Neural cell (in vitro differentiated cells): ENCODE results near the gene RUNDC3A. TPM values are rescaled to one million over a fixed set of nuclear protein-coding genes. Genes with fewer than 3 reads are reported as not detected.

Experiments
- H2AFZ ChIP-seq: fragments of 200-600, 300-800 bp; sonication (generic), shearing (Covaris generic); 2 replicates; pipeline ENCODE4 v1.6.0; 2014; ENCODE audit warnings: low read depth, mild to moderate bottlenecking, antibody characterized with exemption, low read length, moderate library complexity
- H3F3A ChIP-seq: fragments of 200-600 bp; shearing (Covaris generic); 2 replicates; pipeline ENCODE4 v1.6.1; 2016; ENCODE audit warnings: mild to moderate bottlenecking, moderate library complexity, mixed read lengths, antibody characterized with exemption, low read length; ENCODE audit not compliant: insufficient read depth, poor library complexity, severe bottlenecking
- H3K27ac ChIP-seq: fragments of 200-600, 300-800 bp; sonication (generic), shearing (Covaris generic); 2 replicates; pipeline ENCODE4 v1.5.1; 2014; ENCODE audit warnings: mild to moderate bottlenecking, low read length, moderate library complexity
- H3K27me3 ChIP-seq: fragments of 300-800, 200-600 bp; sonication (generic), shearing (Covaris generic); 2 replicates; pipeline ENCODE4 v1.6.0; 2014; ENCODE audit warnings: mild to moderate bottlenecking, low read depth, low read length, moderate library complexity; ENCODE audit not compliant: insufficient read depth
- H3K36me3 ChIP-seq: fragments of 300-800, 200-600 bp; sonication (generic), shearing (Covaris generic); 2 replicates; pipeline ENCODE4 v1.5.1; 2014; ENCODE audit warnings: mild to moderate bottlenecking, antibody characterized with exemption, low read length, moderate library complexity; ENCODE audit not compliant: insufficient read depth
- H3K4me2 ChIP-seq: fragments of 300-800, 200-600 bp; sonication (generic), shearing (Covaris generic); 2 replicates; pipeline ENCODE4 v1.6.0; 2014; ENCODE audit warnings: mild to moderate bottlenecking, low read length
- H3K4me3 ChIP-seq: fragments of 300-800, 200-600 bp; sonication (generic), shearing (Covaris generic); 2 replicates; pipeline ENCODE4 v1.5.1; 2014; ENCODE audit warnings: mild to moderate bottlenecking, low read length, moderate library complexity
- H3K79me2 ChIP-seq: fragments of 200-600 bp; shearing (Covaris generic); replicated peaks from 2 replicates; pipeline ENCODE4 v1.6.0; 2014; ENCODE audit warnings: mild to moderate bottlenecking, low read length, moderate library complexity; ENCODE audit not compliant: insufficient read depth
- H3K9ac ChIP-seq: fragments of 300-800, 200-600 bp; sonication (generic), shearing (Covaris generic); 2 replicates; pipeline ENCODE4 v1.6.1; 2016; ENCODE audit warnings: mild to moderate bottlenecking, low read length, mixed read lengths
- H3K9me2 ChIP-seq: fragments of 200-600 bp; shearing (Covaris generic); 2 replicates; pipeline ENCODE4 v1.6.1; 2016; ENCODE audit warnings: mild to moderate bottlenecking, low read length, mixed read lengths; ENCODE audit not compliant: insufficient read depth
- H3K9me3 ChIP-seq: fragments of 200-600, 300-800 bp; sonication (generic), shearing (Covaris generic); 2 replicates; pipeline ENCODE4 v1.6.1; 2016; ENCODE audit warnings: mild to moderate bottlenecking, mixed run types, low read length, moderate library complexity, mixed read lengths
- H4K20me1 ChIP-seq: fragments of 200-600 bp; shearing (Covaris generic); 2 replicates; pipeline ENCODE4 v1.6.1; 2016; ENCODE audit warnings: mild to moderate bottlenecking, mixed run types; ENCODE audit not compliant: insufficient read depth
- EP300 ChIP-seq: fragments of 450-650 bp; conservative IDR thresholded peaks from 2 replicates; pipeline ENCODE4 v1.6.1; 2014; ENCODE audit warnings: antibody characterized with exemption, mild to moderate bottlenecking, moderate library complexity; ENCODE audit not compliant: poor library complexity, severe bottlenecking
- EZH2 ChIP-seq: fragments of 200-600, 300-800 bp; shearing (Covaris generic), sonication (generic); IDR thresholded peaks from 2 replicates; pipeline ENCODE4 v1.6.1; 2014; ENCODE audit warnings: antibody characterized with exemption, low read length, borderline replicate concordance, mild to moderate bottlenecking; ENCODE audit not compliant: insufficient read depth, poor library complexity, severe bottlenecking
- MXI1 ChIP-seq: fragments of 450-650 bp; conservative IDR thresholded peaks from 2 replicates; pipeline ENCODE4 v1.6.1; 2014; ENCODE audit warnings: antibody characterized with exemption, mild to moderate bottlenecking; ENCODE audit not compliant: poor library complexity, severe bottlenecking
- POLR2AphosphoS5 ChIP-seq: IDR thresholded peaks from 2 replicates; pipeline ENCODE4 v1.6.1; 2012
- RAD21 ChIP-seq: fragments of 450-650 bp; conservative IDR thresholded peaks from 2 replicates; pipeline ENCODE4 v1.6.1; 2014; ENCODE audit warnings: antibody characterized with exemption, mild to moderate bottlenecking, moderate library complexity
- SMC3 ChIP-seq: fragments of 450-650 bp; conservative IDR thresholded peaks from 2 replicates; pipeline ENCODE4 v1.6.1; 2014; ENCODE audit warnings: antibody characterized with exemption, mild to moderate bottlenecking, moderate library complexity; ENCODE audit not compliant: poor library complexity
- TAF1 ChIP-seq: IDR thresholded peaks from 2 replicates; pipeline ENCODE4 v1.6.1; 2012; ENCODE audit warnings: low read depth
- polyA minus RNA-seq: library from RNA; depleted of rRNA, polyadenylated mRNA; stranded (reverse); fragments of >200 nt; gene quantifications from 2 replicates; pipeline ENCODE4 v1.2.3, GENCODE V29; 2014
- polyA plus RNA-seq: library from polyadenylated mRNA; depleted of rRNA; stranded (reverse); fragments of >200 nt; gene quantifications from 2 replicates; pipeline ENCODE4 v1.2.3, GENCODE V29; 2014
- TF ChIP-seq, protein P1 (sequence below): fragments of 450-650 bp; IDR thresholded peaks from 2 replicates; pipeline ENCODE4 v1.5.1; 2014; ENCODE audit warnings: antibody characterized with exemption, mild to moderate bottlenecking, moderate library complexity; ENCODE audit not compliant: poor library complexity, severe bottlenecking
- TF ChIP-seq, protein P2 (sequence below): IDR thresholded peaks from 2 replicates; pipeline ENCODE4 v1.6.1; 2012; ENCODE audit warnings: borderline replicate concordance

RUNDC3A gene
- polyA plus RNA-seq, result 279 and 326 TPM in 2 replicates
- 130 and 135 TPM in 2 replicates for polyA minus RNA-seq

DNA sequence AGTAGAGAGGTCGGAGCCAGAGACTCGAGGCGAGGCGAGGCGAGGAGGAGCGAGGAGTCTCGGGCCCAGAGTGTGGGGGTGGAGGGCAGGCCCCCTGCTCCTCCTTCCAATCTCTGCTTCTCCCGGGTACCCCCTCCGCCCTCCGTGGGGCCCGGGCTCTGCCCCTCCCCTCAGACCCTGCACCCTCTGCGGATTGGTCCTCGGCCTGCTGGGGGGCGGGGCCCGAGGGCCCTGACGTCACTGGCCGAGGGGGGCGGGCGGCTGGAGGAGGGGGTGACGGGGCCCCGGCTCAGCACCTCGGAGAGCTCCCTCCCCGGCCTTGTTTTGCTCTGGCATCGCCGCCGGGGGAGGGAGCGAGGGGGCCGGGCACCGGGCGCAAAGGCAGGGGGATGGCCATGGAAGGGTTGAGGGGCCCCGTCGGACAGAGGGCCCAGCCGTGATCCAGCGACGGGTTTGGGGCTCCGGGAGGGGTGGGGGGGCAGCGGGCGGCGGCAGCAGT is at the start of gene RUNDC3A:
Gene RUNDC3A (plus strand): TSS at position 282 of the 499 bp plus-strand sequence. CDS start 232 bp downstream, outside the sequence.
- TF ChIP-seq POLR2AphosphoS5, result peak; percentile 87
- TF ChIP-seq, protein P1, sequence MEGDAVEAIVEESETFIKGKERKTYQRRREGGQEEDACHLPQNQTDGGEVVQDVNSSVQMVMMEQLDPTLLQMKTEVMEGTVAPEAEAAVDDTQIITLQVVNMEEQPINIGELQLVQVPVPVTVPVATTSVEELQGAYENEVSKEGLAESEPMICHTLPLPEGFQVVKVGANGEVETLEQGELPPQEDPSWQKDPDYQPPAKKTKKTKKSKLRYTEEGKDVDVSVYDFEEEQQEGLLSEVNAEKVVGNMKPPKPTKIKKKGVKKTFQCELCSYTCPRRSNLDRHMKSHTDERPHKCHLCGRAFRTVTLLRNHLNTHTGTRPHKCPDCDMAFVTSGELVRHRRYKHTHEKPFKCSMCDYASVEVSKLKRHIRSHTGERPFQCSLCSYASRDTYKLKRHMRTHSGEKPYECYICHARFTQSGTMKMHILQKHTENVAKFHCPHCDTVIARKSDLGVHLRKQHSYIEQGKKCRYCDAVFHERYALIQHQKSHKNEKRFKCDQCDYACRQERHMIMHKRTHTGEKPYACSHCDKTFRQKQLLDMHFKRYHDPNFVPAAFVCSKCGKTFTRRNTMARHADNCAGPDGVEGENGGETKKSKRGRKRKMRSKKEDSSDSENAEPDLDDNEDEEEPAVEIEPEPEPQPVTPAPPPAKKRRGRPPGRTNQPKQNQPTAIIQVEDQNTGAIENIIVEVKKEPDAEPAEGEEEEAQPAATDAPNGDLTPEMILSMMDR, result no peak
- TF ChIP-seq, protein P2, sequence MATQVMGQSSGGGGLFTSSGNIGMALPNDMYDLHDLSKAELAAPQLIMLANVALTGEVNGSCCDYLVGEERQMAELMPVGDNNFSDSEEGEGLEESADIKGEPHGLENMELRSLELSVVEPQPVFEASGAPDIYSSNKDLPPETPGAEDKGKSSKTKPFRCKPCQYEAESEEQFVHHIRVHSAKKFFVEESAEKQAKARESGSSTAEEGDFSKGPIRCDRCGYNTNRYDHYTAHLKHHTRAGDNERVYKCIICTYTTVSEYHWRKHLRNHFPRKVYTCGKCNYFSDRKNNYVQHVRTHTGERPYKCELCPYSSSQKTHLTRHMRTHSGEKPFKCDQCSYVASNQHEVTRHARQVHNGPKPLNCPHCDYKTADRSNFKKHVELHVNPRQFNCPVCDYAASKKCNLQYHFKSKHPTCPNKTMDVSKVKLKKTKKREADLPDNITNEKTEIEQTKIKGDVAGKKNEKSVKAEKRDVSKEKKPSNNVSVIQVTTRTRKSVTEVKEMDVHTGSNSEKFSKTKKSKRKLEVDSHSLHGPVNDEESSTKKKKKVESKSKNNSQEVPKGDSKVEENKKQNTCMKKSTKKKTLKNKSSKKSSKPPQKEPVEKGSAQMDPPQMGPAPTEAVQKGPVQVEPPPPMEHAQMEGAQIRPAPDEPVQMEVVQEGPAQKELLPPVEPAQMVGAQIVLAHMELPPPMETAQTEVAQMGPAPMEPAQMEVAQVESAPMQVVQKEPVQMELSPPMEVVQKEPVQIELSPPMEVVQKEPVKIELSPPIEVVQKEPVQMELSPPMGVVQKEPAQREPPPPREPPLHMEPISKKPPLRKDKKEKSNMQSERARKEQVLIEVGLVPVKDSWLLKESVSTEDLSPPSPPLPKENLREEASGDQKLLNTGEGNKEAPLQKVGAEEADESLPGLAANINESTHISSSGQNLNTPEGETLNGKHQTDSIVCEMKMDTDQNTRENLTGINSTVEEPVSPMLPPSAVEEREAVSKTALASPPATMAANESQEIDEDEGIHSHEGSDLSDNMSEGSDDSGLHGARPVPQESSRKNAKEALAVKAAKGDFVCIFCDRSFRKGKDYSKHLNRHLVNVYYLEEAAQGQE, result peak; percentile 64
- peak within 1 kb of the TSS; percentile 96 for H3K4me3 ChIP-seq
- peak within 1 kb of the TSS; percentile 74 for H2AFZ ChIP-seq
- peaks cover 30% of the 10 kb centered on the region for H3K79me2 ChIP-seq
- no peaks in the 10 kb centered on the region for H3K36me3 ChIP-seq
- peaks cover 6% of the 10 kb centered on the region for H4K20me1 ChIP-seq
- H3F3A ChIP-seq, result no peaks in the 10 kb centered on the region
- peak within 1 kb of the TSS; percentile 98 for H3K9ac ChIP-seq
- H3K4me2 ChIP-seq, result peak within 1 kb of the TSS; percentile 99
- H3K9me3 ChIP-seq, result no peaks in the 10 kb centered on the region
- H3K27ac ChIP-seq, result peak within 1 kb of the TSS; percentile 97
- H3K9me2 ChIP-seq, result no peaks in the 10 kb centered on the region
- H3K27me3 ChIP-seq, result no peaks in the 10 kb centered on the region

DNA sequence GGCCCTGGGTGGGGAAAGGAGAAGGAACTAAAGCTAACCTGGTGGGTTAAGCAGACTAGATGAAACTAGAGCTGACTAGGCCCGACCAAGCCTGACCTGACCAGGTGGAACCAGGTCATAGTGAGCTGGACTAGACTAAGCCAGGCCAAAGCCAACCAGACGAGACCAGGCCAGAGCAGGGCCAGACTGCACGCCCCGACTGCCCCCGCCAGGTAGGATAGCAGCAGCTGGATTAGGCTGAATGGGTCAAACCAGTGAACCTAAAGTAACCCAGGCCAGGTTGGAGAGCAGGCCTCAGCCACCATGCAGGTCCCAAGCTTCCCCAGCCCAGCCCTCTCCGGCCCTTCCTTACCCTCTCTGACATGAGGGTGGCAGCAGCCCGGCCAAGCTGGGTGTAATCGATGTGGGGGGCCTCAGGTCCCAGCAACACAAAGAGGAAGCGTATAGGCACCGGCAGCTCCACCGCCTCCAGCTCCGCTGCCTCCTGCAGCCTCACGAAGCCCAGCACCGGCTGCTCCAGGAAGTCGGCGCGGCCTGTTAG is 49.5 kb upstream of the RUNDC3A start:
- H3K27ac ChIP-seq, result no peak overlapping the region
- no peaks in the 10 kb centered on the region for H3K9me3 ChIP-seq
- no peaks in the 10 kb centered on the region for H3K36me3 ChIP-seq
- H3K4me2 ChIP-seq, result no peak overlapping the region
- H3K27me3 ChIP-seq, result no peaks in the 10 kb centered on the region
- TF ChIP-seq, protein P2, result no peak
- TF ChIP-seq EZH2, result no peak
- no peak for TF ChIP-seq EP300
- TF ChIP-seq RAD21, result no peak
- TF ChIP-seq, protein P1, result no peak
- no peak for TF ChIP-seq MXI1
- TF ChIP-seq SMC3, result no peak
- TF ChIP-seq TAF1, result no peak
- TF ChIP-seq POLR2AphosphoS5, result no peak
- H3K79me2 ChIP-seq, result no peaks in the 10 kb centered on the region
- H2AFZ ChIP-seq, result no peak overlapping the region
- no peaks in the 10 kb centered on the region for H4K20me1 ChIP-seq
- H3K9me2 ChIP-seq, result no peaks in the 10 kb centered on the region
- no peak overlapping the region for H3K9ac ChIP-seq
- no peaks in the 10 kb centered on the region for H3F3A ChIP-seq
- H3K4me3 ChIP-seq, result no peak overlapping the region
